ENCODE measurements around the gene TMEM150A. TPM values are rescaled to one million over a fixed set of nuclear protein-coding genes. Genes with fewer than 3 reads are reported as not detected.
A peak's percentile ranks its signal among the peaks of the same experiment; 100 is the strongest.

TMEM150A gene, protein sequence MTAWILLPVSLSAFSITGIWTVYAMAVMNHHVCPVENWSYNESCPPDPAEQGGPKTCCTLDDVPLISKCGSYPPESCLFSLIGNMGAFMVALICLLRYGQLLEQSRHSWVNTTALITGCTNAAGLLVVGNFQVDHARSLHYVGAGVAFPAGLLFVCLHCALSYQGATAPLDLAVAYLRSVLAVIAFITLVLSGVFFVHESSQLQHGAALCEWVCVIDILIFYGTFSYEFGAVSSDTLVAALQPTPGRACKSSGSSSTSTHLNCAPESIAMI
- total RNA-seq: 10 to 100 TPM in 2 of 4 donors, 1 to 10 TPM in 2; 5.2 to 21.7 (median 12.8) TPM

DNA sequence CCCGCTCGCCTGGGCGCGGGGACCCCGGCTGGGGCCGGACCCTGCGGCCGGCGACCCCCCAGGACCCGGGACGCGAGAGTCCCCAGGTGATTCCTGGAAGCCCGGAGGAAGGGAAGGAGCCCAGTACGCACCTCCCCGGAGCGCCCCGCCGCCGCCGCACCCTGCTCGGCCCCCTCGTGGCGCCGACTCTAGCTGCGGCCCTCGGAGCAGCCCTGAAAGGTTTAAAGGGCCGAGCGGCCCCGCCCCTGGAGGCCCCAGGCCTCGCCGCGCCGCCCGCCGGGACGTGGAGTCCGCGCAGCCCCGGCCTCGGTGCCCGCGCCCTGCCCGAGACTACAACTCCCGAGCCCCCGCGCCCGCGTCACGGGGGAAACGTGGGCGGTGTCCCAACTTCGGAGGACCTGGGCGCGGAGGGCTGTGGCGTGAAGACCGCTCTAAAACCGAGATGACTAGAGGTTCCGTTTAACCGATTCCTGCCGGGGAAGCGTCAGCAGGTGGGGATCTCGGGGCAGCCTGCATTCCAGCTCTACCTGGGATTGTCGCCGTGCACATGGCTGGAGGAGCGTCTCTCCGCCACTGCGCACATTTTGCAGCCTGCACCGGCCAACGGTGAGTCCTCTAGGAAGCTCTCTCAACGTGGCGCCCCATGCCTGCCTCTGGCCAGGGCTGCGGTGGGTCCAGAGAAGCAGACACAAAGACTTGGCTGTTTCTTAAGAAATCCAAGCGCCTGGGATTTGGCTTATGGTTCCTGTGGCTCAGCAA is at the start of gene TMEM150A:
TSS of gene TMEM150A (minus strand) at position 223 of the 759 bp plus-strand sequence. CDS start 750 bp downstream, outside the sequence.
- H3K9me3 ChIP-seq: no peaks in the 10 kb centered on the region
- peak within 1 kb of the TSS; percentile 70 to 87 (median 80) for H3K4me3 ChIP-seq
- TF ChIP-seq, protein P1, sequence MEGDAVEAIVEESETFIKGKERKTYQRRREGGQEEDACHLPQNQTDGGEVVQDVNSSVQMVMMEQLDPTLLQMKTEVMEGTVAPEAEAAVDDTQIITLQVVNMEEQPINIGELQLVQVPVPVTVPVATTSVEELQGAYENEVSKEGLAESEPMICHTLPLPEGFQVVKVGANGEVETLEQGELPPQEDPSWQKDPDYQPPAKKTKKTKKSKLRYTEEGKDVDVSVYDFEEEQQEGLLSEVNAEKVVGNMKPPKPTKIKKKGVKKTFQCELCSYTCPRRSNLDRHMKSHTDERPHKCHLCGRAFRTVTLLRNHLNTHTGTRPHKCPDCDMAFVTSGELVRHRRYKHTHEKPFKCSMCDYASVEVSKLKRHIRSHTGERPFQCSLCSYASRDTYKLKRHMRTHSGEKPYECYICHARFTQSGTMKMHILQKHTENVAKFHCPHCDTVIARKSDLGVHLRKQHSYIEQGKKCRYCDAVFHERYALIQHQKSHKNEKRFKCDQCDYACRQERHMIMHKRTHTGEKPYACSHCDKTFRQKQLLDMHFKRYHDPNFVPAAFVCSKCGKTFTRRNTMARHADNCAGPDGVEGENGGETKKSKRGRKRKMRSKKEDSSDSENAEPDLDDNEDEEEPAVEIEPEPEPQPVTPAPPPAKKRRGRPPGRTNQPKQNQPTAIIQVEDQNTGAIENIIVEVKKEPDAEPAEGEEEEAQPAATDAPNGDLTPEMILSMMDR (IDR thresholded peaks at IDR 0.05): peak in 4 of 5 experiments; percentile 30 to 50 (median 34)
- TF ChIP-seq POLR2A (IDR thresholded peaks at IDR 0.05) (peak; percentile 71), EP300 (IDR thresholded peaks at IDR 0.05; ENCODE audit: low read depth) (no peak), POLR2AphosphoS5 (IDR thresholded peaks at IDR 0.05) (peak; percentile 57 to 79 (median 74))
- in situ Hi-C loops (cut with MboI; ENCODE audit: low pct_ligation_motif_present in 1 of 4, low pct_unique_long_range_greater_than_20kb in 1 of 4, low sequenced_read_pairs in 3 of 4): no loop called here
- peaks cover 0 to 3% (median 0%) of the 10 kb centered on the region in 4 donors for H3K36me3 ChIP-seq
- intact Hi-C loops (cut with DNase I; ENCODE audit: low total_unique reads): no loop called here
- WGBS, 2 donors (ENCODE audit: low coverage in 1 of 2): 0 to 3% methylated on average over 7 to 52 of the region's 73 CpGs
- DNase-seq: peak; percentile 95
- H3K4me1 ChIP-seq: peaks cover 20 to 32% (median 28%) of the 10 kb centered on the region in 4 donors
- H3K27ac ChIP-seq: peak within 1 kb of the TSS; percentile 89 to 95 (median 92)
- H3K27me3 ChIP-seq: no peaks in the 10 kb centered on the region

DNA sequence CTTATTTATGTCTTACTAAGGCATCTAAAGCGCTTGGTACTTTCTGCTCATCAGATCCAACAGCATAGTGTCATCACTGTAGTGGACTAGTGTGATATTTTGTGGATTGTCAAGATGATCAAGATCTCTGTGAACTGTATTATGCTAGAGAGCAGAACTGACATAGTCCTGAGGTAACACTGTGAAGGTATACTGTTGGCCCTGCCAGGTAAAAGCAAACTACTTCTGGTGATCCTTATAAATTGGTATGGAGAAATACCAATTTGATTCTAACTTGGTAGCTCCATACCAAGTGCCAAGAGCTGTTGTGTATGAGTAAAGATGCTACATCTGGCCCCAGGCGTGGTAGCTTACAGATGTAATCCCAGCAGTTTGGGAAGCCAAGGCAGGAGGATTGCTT is 49.6 kb upstream of the TMEM150A start:
- in situ Hi-C loops (cut with MboI; ENCODE audit: low pct_ligation_motif_present in 1 of 4, low pct_unique_long_range_greater_than_20kb in 1 of 4, low sequenced_read_pairs in 3 of 4): no loop called here
- WGBS, 2 donors (ENCODE audit: low coverage in 1 of 2): 100% methylated on average over 2 of the region's 2 CpGs; no CpG with 5 or more reads in 1 of the 2 donors
- Histone ChIP-seq H3K27me3 (no peaks in the 10 kb centered on the region), H3K4me3 (no peak overlapping the region), H3K4me1 (no peaks in the 10 kb centered on the region), H3K9me3 (no peaks in the 10 kb centered on the region), H3K36me3 (peaks cover 0 to 48% (median 20%) of the 10 kb centered on the region in 4 donors), H3K27ac (no peak overlapping the region)
- no peak for DNase-seq
- TF ChIP-seq POLR2A (IDR thresholded peaks at IDR 0.05): no peak
- no peak for TF ChIP-seq EP300 (IDR thresholded peaks at IDR 0.05; ENCODE audit: low read depth)
- TF ChIP-seq POLR2AphosphoS5 (IDR thresholded peaks at IDR 0.05): no peak
- TF ChIP-seq, protein P1 (IDR thresholded peaks at IDR 0.05): no peak
- intact Hi-C loops (cut with DNase I; ENCODE audit: low total_unique reads): no loop called here

DNA sequence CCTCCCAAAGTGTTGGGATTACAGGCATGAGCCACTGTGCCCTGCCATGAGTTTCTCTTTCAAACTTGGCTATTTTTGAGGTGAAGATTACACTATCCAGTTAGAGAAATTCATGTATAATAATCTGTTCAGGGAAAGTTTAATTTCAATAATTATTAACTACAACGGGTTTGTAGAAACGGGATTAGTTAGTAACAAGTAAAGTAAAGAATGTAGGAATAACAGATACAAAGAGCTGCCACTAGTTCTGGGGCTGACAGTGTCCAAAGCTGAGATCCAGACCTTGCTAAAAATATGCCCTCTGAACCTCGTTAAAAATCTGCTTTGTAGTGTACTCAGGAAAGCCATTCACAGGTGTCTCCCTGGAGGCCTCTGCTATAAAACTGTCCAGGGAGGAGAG is 48.6 kb upstream of the TMEM150A start:
- no peak overlapping the region for H3K27ac ChIP-seq
- in situ Hi-C loops (cut with MboI; ENCODE audit: low pct_ligation_motif_present in 1 of 4, low pct_unique_long_range_greater_than_20kb in 1 of 4, low sequenced_read_pairs in 3 of 4): no loop called here
- H3K27me3 ChIP-seq: no peaks in the 10 kb centered on the region
- TF ChIP-seq, protein P1 (IDR thresholded peaks at IDR 0.05): no peak
- WGBS, 2 donors (ENCODE audit: low coverage in 1 of 2): 50 to 56% methylated on average over 3 of the region's 3 CpGs
- H3K9me3 ChIP-seq: no peaks in the 10 kb centered on the region
- intact Hi-C loops (cut with DNase I; ENCODE audit: low total_unique reads): no loop called here
- peaks cover 0 to 52% (median 26%) of the 10 kb centered on the region in 4 donors for H3K36me3 ChIP-seq
- H3K4me1 ChIP-seq: no peaks in the 10 kb centered on the region
- DNase-seq: no peak
- H3K4me3 ChIP-seq: no peak overlapping the region

DNA sequence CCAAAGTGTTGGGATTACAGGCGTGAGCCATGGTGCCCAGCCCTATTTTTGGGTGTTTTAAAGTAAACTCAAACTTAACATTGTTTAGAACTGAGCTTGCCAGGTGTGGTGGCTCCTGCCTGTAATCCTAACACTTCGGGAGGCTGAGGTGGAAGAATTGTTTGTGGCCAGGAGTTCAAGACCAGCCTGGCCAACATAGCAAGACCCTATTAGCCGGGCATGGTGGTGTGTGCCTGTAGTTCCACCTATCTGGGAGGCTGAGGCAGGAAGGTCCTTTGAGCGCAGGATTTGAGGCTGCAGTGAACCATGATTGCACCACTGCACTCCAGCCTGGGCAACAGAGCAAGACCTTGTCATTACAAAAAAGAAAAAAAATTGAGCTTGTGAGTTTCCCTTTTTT is 48.0 kb upstream of the TMEM150A start:
- H3K27ac ChIP-seq: no peak overlapping the region
- in situ Hi-C loops (cut with MboI; ENCODE audit: low pct_ligation_motif_present in 1 of 4, low pct_unique_long_range_greater_than_20kb in 1 of 4, low sequenced_read_pairs in 3 of 4): no loop called here
- H3K4me3 ChIP-seq: no peak overlapping the region
- WGBS, 2 donors (ENCODE audit: low coverage in 1 of 2): 93% methylated on average over 4 of the region's 4 CpGs; no CpG with 5 or more reads in 1 of the 2 donors
- intact Hi-C loops (cut with DNase I; ENCODE audit: low total_unique reads): no loop called here
- TF ChIP-seq, protein P1 (IDR thresholded peaks at IDR 0.05): no peak
- no peaks in the 10 kb centered on the region for H3K4me1 ChIP-seq
- H3K36me3 ChIP-seq: peaks cover 0 to 59% (median 29%) of the 10 kb centered on the region in 4 donors
- no peak for DNase-seq
- no peaks in the 10 kb centered on the region for H3K9me3 ChIP-seq
- H3K27me3 ChIP-seq: no peaks in the 10 kb centered on the region

All from transverse colon (tissue), 4 donors.